Embryonic facial prominence (tissue), 1 donor: ENCODE measurements around the gene VSTM5.
"Not testable (repeated sequence)": the region's sequence is repeated elsewhere in the genome, so short reads cannot be mapped to it uniquely, and the experiment has no call there.

Source experiments
- DNase-seq: peaks from one replicate; pipeline ENCODE4 v3.0.0-alpha.2; 2016; ENCODE audit errors: extremely low spot score

VSTM5 gene, protein sequence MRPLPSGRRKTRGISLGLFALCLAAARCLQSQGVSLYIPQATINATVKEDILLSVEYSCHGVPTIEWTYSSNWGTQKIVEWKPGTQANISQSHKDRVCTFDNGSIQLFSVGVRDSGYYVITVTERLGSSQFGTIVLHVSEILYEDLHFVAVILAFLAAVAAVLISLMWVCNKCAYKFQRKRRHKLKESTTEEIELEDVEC

DNA sequence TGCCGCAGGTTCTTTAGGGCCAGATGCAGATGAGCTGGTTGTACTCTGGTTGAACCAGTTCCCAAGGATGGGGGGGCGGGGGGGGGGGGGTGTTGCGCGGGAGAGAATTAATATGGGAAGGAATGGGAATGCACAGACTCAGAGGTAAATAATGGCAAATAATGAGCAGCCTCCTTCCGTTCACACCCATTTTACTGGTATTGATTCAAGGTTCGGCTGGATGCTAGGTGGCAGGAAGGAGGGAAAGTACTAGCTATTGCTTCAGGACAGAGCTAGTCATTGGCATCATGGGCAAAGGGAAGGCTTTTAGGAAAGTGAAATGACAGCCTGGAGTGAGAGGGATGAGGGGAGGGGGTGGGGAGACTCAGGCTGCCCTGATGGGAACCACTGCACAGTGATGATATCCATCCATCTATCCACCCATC is at the start of gene VSTM5:
Gene VSTM5, minus strand, starts transcription at position 25 of the 425 bp plus-strand sequence. CDS start 116 bp downstream, outside the sequence.
- no peak for DNase-seq

DNA sequence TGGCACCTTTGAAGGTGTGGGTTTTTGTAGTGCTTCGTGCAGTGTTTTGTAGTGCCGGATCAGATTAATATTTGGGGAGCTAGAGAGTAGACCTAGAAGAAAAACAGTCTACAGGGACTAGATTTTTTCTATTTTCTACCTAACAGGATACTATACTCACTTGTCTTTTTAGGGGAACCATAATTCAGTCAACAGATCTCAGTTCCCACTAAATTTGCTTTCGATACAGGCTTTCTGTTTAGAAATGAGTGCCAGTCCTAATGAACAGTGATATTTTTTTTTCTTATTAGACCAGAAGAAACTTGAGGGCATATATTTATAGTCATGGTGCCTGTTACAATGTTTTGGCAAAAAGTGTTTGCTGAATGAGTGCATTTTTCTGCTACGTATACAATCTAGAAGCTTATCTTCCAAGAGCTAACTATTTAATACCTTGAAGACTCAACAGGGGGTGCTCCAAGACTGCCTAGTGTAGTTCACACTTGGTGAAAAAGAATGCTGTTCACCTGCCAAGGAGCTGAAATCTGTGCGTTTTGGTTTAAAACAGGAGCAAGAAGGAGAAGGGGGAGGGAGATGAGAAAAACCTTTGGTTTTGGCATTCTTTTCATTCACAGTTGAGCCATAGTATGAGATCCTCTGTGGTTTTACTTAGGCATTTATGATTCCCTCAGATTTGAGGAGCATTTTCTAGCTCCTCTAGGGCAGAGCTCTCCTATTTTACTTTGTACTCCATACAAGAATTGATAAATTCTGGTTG is 44.9 kb upstream of the VSTM5 start:
- peak; percentile 70 for DNase-seq

DNA sequence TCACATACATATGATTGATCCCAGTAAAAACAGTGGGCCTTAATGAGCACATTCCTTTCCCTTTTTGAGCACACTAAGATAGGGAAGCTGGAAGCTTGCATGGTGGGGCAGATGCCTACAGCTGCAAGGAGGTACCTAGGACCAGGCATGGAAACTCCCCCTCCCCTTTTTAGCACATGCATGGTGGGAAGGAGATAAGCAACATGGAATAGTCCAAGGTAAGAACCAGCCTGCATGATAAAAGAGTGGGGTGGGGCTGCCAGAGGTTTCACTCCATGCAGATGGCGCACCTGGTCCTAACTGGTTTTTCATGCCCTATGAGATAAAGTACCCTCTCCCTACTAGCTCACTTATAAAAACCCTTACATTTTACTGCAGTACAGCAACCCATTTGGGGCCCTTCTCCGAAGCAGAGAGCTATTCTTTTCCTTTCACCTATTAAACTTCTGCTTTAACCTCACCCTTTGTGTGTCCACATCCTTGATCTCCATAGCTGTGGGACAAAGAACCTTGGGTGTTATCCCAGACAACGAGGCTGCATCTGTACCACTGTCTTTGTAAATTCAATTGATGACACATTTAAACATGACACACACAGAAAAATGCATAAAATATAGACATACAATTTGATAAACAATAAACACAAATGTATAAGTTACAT is 40.1 kb upstream of the VSTM5 start:
- no peak for DNase-seq

DNA sequence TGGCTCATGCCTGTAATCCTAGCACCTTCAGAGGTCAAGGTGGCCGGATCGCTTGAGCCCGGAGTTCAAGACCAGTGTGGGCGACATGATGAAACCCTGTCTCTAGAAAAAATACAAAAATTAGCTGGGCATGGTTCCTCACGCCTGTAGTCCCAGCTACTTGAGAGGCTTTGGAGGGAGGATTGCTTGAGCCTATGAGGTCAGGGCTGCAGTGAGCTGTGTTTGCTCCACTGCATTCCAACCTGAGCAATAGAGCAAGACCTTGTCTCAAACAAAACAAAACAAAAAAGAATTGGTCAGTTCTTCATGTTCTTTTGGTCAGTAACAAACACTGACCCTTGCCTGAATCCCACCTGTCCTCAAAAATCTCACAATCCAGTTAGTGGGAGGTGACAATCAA is 36.7 kb upstream of the VSTM5 start:
- DNase-seq, result no peak

DNA sequence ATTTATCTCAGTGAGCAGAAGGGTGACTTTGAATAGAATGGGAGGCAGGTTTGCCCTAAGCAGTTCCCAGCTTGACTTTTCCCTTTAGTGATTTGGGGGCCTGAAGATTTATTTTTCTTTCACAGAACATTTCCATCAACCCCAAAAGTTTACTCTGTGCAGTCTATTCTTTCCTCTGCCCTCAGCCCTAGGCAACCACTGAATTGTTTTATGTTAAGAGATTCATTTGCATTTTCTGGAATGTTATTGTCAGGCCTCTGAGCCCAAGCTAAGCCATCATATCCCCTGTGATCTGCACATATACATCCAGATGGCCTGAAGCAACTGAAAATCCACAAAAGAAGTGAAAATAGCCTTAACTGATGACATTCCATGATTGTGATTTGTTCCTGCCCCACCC is 28.7 kb upstream of the VSTM5 start:
- not testable (repeated sequence) for DNase-seq

DNA sequence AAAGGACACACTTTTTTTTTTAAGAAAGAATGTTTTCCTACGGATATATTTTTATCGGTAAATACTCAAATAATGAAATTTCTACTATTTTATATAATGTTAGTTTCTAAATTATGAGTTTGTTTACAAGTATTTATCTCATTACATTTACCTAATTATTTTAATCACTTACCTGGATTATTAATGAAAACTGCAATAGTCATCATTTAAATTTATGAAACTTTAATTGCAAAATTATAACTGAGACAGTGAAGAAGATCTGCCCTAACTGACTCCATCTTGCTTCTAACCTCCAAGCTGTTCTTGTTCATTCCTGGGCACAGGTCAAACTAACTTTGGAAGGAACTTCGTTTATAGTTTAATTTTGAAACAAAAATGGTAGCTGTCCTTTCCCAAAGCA is 25.2 kb upstream of the VSTM5 start:
- DNase-seq, result no peak

DNA sequence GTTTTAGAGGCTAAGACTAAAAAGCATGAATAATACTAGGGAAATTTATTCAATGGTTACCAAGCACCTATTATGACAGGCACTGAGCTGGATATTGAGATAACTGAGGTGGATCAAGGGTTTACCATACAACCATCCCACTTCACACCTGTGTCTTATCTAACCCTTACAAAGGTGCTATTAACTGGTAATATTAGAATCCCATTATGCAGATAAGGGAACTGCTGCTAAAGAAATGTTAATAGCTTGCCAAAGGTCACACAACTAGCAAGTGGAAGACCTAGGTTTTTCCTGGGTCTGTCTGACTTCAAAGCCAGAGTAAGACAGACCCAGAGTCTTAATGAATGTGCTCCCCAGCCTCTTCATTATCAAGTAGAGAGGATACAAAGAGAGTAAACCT is 21.1 kb upstream of the VSTM5 start:
- DNase-seq, result no peak

DNA sequence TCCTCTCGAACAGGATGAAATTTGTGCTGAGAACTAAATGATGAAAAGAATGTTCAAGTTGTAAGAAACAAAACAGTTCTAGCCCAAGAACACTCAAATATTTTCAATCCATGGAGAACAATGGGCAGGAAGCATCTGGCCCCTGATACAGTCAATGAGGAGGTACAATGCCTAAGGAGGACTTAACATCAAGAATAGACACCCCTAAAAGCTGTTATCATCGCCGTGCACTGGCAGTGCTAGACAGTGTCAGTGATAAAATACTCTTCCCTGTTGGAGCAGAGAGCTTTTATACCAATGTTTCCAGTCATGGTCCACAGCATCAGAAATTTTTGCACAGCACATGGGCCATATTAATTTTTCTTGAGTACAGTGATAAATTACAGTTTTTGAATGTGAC is 20.2 kb upstream of the VSTM5 start:
- DNase-seq, result no peak

DNA sequence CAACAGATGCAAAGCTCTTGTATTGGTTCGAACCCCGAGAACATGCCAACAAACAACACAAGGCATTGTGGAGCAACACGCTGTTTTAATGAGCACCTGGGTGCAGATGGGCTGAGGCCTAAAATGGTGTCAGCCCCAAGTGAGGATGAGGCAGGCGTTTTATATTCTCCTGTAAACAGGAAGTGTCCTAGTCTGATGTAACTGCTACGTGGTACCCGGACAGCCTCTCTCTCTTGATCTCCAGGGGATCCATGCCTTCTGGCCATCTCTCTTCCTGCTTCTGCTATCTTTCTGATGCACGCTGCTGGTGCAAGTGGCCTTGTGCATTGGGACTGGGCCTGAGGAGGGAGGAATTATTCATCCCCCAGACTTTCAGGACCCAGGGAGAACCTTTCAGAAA is 19.4 kb upstream of the VSTM5 start:
- DNase-seq, result no peak

DNA sequence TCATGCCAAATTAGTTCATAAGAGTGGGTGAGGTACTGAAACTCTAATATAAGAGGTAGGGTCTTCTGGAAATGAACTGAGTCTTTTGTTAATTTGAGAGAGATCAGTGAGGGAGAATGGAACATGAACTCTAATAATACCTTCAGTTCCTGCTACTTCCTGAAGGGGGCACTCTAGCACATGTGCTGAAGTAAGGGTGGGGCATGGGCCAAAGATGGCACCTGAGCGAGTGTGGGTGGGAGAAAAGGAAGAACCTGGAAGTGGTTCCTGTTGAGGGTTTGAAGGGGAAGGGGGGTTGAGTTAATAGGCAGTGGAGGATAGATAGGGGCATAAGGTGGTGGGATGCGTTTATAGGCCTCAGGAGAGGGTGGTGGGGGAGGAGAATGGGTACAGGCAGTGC is 18.0 kb upstream of the VSTM5 start:
- DNase-seq, result not testable (repeated sequence)

DNA sequence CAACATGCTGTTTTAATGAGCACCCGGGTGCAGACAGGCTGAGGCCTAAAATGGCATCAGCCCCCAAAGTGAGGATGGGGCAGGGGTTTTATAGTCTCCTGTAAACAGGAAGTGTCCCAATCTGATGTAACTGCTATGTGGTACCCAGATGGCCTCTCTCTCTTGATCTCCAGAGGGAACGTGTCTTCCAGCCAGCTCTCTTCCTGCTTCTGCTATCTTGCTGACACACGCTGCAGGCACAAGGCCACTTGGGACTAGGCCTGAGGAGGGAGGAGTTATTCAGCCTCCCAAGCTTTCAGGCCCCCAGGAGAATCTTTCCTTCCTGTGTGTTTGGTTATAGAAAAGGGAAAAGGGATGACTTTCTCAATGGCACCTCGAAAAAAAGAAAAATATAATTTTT is 11.4 kb upstream of the VSTM5 start:
- DNase-seq, result no peak

DNA sequence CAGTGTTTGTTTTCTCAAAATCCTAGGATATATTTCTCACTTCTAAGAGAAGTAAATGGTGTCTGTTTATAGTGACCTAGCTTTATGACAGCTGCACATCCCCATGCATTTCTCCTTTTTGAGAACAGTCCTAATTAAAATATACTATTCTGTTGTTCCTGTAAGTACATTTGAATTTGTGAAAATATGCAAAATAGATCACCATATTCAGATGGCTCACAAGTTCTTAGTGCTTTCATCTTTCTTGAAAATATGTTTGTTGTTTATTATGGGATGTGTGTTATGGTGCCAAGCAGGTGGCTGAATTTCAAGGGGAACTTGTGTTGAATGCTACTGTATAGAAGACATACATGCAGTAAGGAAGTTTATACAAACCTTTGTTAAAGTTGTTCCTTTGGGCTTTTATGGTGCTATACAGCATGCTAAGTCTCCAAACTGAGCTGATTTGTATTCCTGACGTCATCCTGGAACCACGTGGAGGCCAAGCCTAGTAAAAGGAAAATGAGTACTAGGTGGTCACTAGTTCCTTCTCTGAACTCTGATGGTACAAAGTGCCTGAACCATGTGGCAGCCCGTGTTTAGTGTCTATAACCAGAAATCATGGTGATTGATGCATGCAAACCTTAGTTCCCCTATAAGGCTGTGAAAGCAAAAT is 7.8 kb upstream of the VSTM5 start:
- no peak for DNase-seq

DNA sequence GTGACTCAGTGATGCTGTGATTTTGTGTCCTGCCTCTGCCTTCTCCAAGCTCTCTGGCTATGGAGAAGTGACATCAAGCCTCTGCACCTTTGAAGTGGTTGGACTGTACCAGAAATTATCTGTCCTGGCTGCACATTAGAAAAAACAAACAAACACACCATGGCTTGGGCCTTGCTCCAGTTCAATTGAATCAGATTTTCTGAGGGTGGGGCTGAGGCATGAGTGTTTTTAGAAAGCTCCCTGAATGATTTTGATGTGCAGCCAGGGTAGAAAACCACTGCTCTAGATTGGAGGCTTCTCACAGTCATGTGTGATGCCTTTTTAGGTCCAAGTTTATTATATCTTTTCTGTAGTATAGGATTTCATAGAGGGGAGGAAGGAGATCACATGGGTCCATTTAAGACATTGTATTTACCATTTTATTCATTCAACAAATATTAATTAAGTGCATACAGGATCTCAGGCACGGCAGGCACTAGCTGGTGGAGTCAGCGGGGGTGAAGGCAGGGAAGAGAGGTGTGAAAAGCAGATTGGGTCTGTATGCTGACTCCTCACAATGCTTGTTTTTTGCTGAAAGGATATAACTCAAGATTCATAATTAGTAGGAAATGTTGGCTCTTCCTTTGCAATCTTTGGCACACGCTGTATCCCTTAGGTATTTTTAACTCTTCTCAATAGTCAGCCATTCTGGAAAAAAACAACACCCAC is 7.1 kb upstream of the VSTM5 start:
- DNase-seq, result no peak

DNA sequence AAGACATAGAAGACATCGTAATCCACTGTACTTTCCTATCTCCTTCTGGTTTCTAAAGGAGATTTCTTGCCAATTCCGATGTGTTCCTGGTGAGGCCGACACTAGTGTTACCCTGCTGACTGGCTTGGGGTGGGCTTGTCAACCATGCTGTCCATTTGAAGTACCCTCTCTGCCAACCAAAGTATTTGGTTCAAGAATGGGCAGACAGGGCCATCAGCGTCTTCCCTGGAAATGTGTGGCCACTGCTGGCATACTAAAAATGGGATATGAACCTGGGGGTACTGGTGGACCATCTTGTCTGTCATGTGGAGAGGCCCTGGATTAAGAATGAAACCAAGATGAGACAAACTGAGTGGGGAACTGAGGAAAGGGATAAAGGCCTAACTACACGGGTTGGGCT is 1.8 kb upstream of the VSTM5 start:
- DNase-seq, result no peak

DNA sequence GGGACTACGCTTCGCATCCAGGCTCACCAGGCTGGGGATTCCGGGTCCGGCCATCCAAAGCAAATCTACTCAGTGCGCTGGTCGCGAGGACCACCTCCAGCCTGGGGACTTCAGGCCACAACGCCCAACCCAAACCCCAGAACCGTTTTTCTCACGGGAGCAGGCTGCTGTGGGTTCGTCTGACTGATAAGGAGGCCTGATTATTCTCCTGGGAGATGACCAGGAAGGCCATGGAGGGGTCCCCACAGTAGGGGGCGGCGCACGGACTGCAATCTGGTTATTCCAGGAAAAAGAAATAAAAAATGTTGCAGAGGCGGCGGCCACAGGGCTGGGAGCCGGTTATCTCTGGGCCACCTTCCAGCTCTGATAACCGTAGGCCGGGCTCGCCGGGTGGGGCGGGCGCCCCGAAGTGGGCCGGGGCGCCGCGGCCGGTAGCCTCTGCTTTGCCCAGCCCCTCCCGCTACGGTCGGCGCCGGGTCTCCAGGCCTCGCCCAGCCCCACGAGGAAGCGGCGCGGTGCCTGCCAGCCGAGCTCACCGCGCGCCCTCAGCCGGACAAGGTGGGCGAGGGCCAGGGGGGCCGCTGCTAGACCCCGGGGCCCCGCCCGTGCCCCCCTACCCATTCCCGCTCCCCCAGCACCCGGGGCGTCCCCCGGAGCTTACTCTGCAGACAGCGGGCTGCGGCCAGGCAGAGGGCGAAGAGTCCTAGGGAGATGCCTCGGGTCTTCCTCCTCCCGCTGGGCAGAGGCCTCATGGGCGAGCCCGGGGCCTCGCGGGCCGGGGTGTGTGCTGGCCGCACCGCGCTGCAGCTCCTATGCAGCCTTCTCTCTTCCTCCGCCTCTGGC is 446 bp downstream of the VSTM5 start:
- DNase-seq, result no peak

DNA sequence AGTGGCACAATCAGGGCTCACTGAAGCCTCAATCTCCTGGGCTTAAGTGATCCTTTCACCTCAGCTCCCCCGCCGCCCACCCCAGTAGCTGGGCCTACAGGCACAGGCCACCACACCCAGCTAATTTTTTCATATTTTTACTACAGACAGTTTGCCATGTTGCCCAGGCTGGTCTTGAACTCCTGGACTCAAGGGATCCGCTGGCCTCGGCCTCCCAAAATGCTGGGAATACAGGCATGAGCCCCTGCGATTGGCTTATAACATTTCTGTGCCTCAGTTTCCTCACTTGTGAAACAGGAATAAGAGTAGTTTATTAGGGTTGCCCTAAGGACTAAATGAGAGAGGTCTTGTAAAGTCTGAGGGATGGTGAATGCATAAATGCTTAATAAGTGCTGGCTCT is 1.2 kb downstream of the VSTM5 start:
- no peak for DNase-seq

DNA sequence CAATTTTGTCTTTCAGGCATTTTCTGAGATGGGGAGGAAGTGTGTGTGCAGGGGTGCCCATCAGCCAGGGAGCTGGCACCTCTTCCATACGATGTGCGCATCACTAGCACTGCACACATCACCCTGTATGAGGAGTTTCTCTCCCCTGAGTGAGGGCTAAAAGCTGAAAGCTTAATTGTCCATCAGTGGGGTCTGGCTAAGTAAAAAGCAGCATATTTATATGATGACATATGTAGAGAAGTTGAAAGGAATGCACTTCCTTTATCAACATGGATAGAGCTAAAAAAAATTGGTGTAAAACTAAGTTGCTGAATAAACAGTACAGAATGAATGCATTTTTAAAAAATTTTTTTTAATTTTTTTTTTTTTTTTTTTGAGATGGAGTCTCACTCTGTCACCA is 4.0 kb downstream of the VSTM5 start:
- DNase-seq, result no peak

DNA sequence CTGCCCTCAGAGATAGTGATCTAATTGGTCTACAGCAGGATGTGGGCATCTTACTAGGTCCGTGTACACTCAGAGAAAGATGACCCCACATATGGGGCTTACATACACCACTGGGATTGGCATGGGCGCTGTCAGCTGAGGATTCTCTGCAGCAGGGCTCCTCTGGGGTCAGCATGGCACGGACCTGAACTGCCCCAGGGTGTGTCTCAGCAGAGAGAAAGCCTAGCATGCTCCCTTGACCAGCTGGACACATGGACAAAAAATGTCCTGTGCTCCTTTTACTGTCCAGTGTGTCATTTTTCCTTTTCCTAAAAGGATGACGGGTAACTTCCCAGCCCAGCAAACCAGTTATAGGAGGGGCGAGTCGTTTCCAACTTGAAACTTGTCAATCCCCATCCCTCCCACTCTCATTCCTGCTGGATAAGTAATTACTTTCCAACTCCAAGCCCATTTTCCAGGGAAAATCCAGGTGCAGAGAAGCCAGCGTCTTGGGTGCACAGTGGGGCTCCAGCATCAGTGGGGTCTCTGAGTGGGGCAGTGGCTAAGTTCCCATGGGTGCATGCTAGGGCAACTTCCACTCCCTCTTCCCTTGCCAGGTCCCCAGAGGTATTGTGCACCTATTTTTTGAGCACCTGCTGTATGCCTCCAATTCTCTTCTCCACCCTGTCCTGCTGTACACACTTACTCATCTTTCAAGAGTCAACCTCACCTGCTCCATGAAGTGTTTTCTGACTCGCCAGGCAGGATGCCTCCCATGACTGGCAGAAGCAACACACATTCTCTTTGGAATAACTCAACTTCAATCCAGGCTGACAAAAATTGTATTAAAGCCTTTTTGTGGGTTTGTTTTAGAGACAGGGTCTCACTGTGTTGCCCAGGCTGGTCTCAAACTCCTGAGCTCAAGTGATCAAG is 5.0 kb downstream of the VSTM5 start:
- no peak for DNase-seq

DNA sequence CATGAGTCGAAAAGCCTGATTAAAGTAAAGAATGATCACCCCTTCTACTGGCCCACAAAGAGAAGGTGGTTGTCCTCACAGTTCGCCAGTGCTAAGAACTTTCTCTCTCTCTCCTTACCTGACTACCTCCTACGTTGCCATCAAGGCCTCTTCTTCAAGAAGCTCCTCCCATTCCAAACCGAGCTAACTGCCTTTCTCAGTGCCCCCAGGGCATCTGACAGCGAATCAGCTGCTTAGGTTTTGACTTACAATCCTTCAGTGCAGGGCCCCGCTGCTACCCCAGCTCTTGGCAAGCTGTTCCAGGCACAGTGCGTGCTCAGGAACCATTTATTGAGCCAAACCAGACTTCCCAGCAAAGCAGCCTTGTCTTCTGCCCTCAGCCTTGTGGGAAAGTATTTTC is 5.8 kb downstream of the VSTM5 start:
- DNase-seq, result no peak

DNA sequence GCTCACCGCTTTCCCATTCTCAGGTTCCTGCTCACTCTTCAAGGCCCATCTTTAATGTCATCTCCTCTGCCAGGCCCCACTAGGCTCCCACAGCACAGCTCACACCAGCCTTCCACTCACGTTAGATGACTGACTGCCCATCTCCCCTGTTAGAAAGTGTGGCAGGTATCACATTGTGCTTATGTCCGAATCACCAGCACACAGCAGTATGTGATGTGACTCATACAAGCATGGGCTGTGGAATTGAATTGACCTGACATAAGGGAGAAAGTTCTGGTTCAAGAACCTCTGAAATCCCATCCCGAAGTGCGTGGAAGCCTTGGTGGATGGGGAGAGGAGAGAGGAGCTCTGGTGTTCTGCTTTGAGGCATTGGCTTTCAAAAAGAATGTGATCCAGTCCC is 6.5 kb downstream of the VSTM5 start:
- no peak for DNase-seq
